Measurements from ENCODE around the gene YEATS2. TPM values are rescaled to one million over a fixed set of nuclear protein-coding genes. Genes with fewer than 3 reads are reported as not detected.

YEATS2 gene
- polyA plus RNA-seq, 1 donor from 2014 or later = 46.2 TPM

GRCh38 chr3:183815563-183815940 lies 118.0 kb downstream of the YEATS2 start:
- Histone ChIP-seq H3K9me2 (ENCODE audit: insufficient read depth, low read length) (no peaks in the 10 kb centered on the region), H3K27me3 (ENCODE audit: insufficient read depth, low read depth, low read length) (no peaks in the 10 kb centered on the region), H3K4me3 (ENCODE audit: low read length) (no peak overlapping the region), H3K9me3 (ENCODE audit: low read length) (no peaks in the 10 kb centered on the region), H3K36me3 (ENCODE audit: insufficient read depth, low read length) (peaks cover 8% of the 10 kb centered on the region), H3K79me2 (replicated peaks; ENCODE audit: insufficient read depth, low read length) (no peaks in the 10 kb centered on the region), H2AFZ (ENCODE audit: low read depth, low read length) (no peak overlapping the region), H3F3A (ENCODE audit: insufficient read depth, low read length, poor library complexity, severe bottlenecking) (no peaks in the 10 kb centered on the region), H3K27ac (ENCODE audit: low read length) (no peak overlapping the region), H3K9ac (ENCODE audit: low read length) (no peak overlapping the region), H3K4me2 (ENCODE audit: low read length) (no peak overlapping the region), H4K20me1 (ENCODE audit: insufficient read depth) (no peaks in the 10 kb centered on the region)
- no peak for TF ChIP-seq TAF1 (IDR thresholded peaks at IDR 0.05; ENCODE audit: low read depth)
- TF ChIP-seq EZH2 (IDR thresholded peaks at IDR 0.05; ENCODE audit: borderline replicate concordance, insufficient read depth, low read length, poor library complexity, severe bottlenecking) = no peak
- no peak for TF ChIP-seq CTCF (IDR thresholded peaks at IDR 0.05; ENCODE audit: poor library complexity, severe bottlenecking)
- no peak for TF ChIP-seq MXI1 (conservative IDR thresholded peaks at IDR 0.05; ENCODE audit: poor library complexity, severe bottlenecking)
- TF ChIP-seq REST (IDR thresholded peaks at IDR 0.05; ENCODE audit: borderline replicate concordance) = no peak
- no peak for TF ChIP-seq EP300 (conservative IDR thresholded peaks at IDR 0.05; ENCODE audit: poor library complexity, severe bottlenecking)
- no peak for TF ChIP-seq POLR2AphosphoS5 (IDR thresholded peaks at IDR 0.05)
- no peak for TF ChIP-seq RAD21 (conservative IDR thresholded peaks at IDR 0.05)
- no peak for TF ChIP-seq SMC3 (conservative IDR thresholded peaks at IDR 0.05; ENCODE audit: poor library complexity)

- no peaks in the 10 kb centered on the region for H3K79me2 ChIP-seq (replicated peaks; ENCODE audit: insufficient read depth, low read length)
- H3F3A ChIP-seq (ENCODE audit: insufficient read depth, low read length, poor library complexity, severe bottlenecking) = no peaks in the 10 kb centered on the region
- no peaks in the 10 kb centered on the region for H3K9me3 ChIP-seq (ENCODE audit: low read length)
- TF ChIP-seq RAD21 (conservative IDR thresholded peaks at IDR 0.05) = no peak
- TF ChIP-seq SMC3 (conservative IDR thresholded peaks at IDR 0.05; ENCODE audit: poor library complexity) = no peak
- TF ChIP-seq EZH2 (IDR thresholded peaks at IDR 0.05; ENCODE audit: borderline replicate concordance, insufficient read depth, low read length, poor library complexity, severe bottlenecking) = no peak
- TF ChIP-seq EP300 (conservative IDR thresholded peaks at IDR 0.05; ENCODE audit: poor library complexity, severe bottlenecking) = no peak
- TF ChIP-seq REST (IDR thresholded peaks at IDR 0.05; ENCODE audit: borderline replicate concordance) = no peak
- TF ChIP-seq MXI1 (conservative IDR thresholded peaks at IDR 0.05; ENCODE audit: poor library complexity, severe bottlenecking) = no peak
- no peak for TF ChIP-seq TAF1 (IDR thresholded peaks at IDR 0.05; ENCODE audit: low read depth)
- no peak for TF ChIP-seq POLR2AphosphoS5 (IDR thresholded peaks at IDR 0.05)
- no peak for TF ChIP-seq CTCF (IDR thresholded peaks at IDR 0.05; ENCODE audit: poor library complexity, severe bottlenecking)
- H3K9ac ChIP-seq (ENCODE audit: low read length) = no peak overlapping the region
- no peaks in the 10 kb centered on the region for H4K20me1 ChIP-seq (ENCODE audit: insufficient read depth)
- no peak overlapping the region for H3K4me2 ChIP-seq (ENCODE audit: low read length)
- no peak overlapping the region for H3K27ac ChIP-seq (ENCODE audit: low read length)
- H3K4me3 ChIP-seq (ENCODE audit: low read length) = no peak overlapping the region
- peaks cover 4% of the 10 kb centered on the region for H3K36me3 ChIP-seq (ENCODE audit: insufficient read depth, low read length)
- H3K9me2 ChIP-seq (ENCODE audit: insufficient read depth, low read length) = no peaks in the 10 kb centered on the region
- H2AFZ ChIP-seq (ENCODE audit: low read depth, low read length) = no peak overlapping the region
- no peaks in the 10 kb centered on the region for H3K27me3 ChIP-seq (ENCODE audit: insufficient read depth, low read depth, low read length)
Measured at GRCh38 chr3:183815951-183816475, 118.4 kb downstream of the YEATS2 start.
